ENCODE data around the gene SOCS7.

SOCS7 gene

DNA sequence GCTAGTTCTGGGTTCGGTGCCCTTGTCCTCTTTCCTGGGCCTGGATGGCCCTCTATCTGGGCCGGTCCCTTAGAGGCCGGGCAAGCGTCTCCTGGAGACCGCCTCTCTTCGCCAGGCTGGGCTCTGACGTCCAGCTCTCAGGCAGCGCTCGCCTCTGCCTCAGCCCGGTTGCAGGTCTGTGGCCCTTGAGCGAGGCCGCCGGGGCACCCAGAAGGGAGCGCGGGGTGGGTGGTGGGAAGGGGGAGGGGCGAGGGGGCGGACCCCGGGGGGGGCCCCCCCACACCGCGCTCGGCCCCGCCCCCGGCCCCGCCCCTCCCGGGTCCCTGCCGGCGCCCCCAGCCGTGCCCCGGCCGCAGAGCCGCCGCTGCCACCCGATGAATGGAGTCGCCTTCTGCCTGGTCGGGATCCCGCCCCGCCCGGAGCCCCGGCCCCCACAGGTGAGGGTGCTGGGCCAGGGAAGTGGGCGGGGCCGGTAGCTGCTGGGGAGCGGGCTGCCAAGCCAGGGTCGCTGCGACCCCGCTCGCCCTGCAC is 76.5 kb downstream of the SOCS7 start, which contains the start of gene ARHGAP23:
Gene ARHGAP23, plus strand, starts transcription at position 353 of the 531 bp plus-strand sequence. Its CDS starts 22 bp downstream, at position 375.
- H3K4me1 ChIP-seq (ENCODE audit: control insufficient read depth, insufficient read depth, low read length, poor library complexity, severe bottlenecking), result peaks cover 11% of the 10 kb centered on the region
- H3K9me3 ChIP-seq (ENCODE audit: control insufficient read depth, low read length), result no peaks in the 10 kb centered on the region
- peak; percentile 9 to 38 (median 23) for DNase-seq
- no peaks in the 10 kb centered on the region for H3K27me3 ChIP-seq (replicated peaks; ENCODE audit: control insufficient read depth, insufficient read depth, low read length, poor library complexity, severe bottlenecking)
- no peak within 1 kb of the TSS for H3K27ac ChIP-seq (ENCODE audit: insufficient read depth, low read length, poor library complexity, severe bottlenecking)
- H3K4me3 ChIP-seq (ENCODE audit: insufficient read depth, low read depth, low read length, poor library complexity, severe bottlenecking), result peak within 1 kb of the TSS; percentile 76
- H3K36me3 ChIP-seq (ENCODE audit: control insufficient read depth, insufficient read depth, low read length), result no peaks in the 10 kb centered on the region

GRCh38 chr17:38428643-38429371 is 77.2 kb downstream of the SOCS7 start:
- Histone ChIP-seq H3K27me3 (replicated peaks; ENCODE audit: control insufficient read depth, insufficient read depth, low read length, poor library complexity, severe bottlenecking) (no peaks in the 10 kb centered on the region), H3K36me3 (ENCODE audit: control insufficient read depth, insufficient read depth, low read length) (no peaks in the 10 kb centered on the region), H3K27ac (ENCODE audit: insufficient read depth, low read length, poor library complexity, severe bottlenecking) (no peak overlapping the region), H3K9me3 (ENCODE audit: control insufficient read depth, low read length) (no peaks in the 10 kb centered on the region), H3K4me3 (ENCODE audit: insufficient read depth, low read depth, low read length, poor library complexity, severe bottlenecking) (peak overlapping the region; percentile 76), H3K4me1 (ENCODE audit: control insufficient read depth, insufficient read depth, low read length, poor library complexity, severe bottlenecking) (peaks cover 11% of the 10 kb centered on the region)
- no peak for DNase-seq

GRCh38 chr17:38429476-38430100 is 77.9 kb downstream of the SOCS7 start:
- H3K36me3 ChIP-seq (ENCODE audit: control insufficient read depth, insufficient read depth, low read length), result no peaks in the 10 kb centered on the region
- no peak overlapping the region for H3K27ac ChIP-seq (ENCODE audit: insufficient read depth, low read length, poor library complexity, severe bottlenecking)
- no peaks in the 10 kb centered on the region for H3K27me3 ChIP-seq (replicated peaks; ENCODE audit: control insufficient read depth, insufficient read depth, low read length, poor library complexity, severe bottlenecking)
- H3K9me3 ChIP-seq (ENCODE audit: control insufficient read depth, low read length), result no peaks in the 10 kb centered on the region
- H3K4me3 ChIP-seq (ENCODE audit: insufficient read depth, low read depth, low read length, poor library complexity, severe bottlenecking), result no peak overlapping the region
- no peak for DNase-seq
- H3K4me1 ChIP-seq (ENCODE audit: control insufficient read depth, insufficient read depth, low read length, poor library complexity, severe bottlenecking), result peaks cover 11% of the 10 kb centered on the region

DNA sequence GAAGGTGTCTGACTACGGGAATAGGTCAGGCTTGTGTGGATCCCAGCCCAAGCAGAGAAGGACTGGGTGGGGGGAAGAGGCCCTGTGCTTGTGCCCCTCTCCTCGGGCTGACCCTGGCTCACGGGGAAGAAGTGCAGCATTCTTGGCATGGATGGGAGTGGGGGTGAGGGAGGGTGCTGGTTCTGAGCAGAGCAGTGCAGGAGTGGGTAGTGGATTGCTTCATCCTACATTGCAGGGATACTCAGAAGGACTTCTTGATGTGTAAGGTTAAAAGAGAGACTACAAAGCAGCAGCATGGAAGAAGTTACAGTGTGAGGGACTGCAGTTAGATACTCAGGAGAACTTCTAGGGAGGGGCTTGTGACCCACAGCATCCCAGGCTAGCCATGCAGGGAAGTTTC is 78.7 kb downstream of the SOCS7 start:
- H3K27me3 ChIP-seq (replicated peaks; ENCODE audit: control insufficient read depth, insufficient read depth, low read length, poor library complexity, severe bottlenecking), result no peaks in the 10 kb centered on the region
- H3K36me3 ChIP-seq (ENCODE audit: control insufficient read depth, insufficient read depth, low read length), result no peaks in the 10 kb centered on the region
- H3K4me1 ChIP-seq (ENCODE audit: control insufficient read depth, insufficient read depth, low read length, poor library complexity, severe bottlenecking), result peaks cover 11% of the 10 kb centered on the region
- H3K27ac ChIP-seq (ENCODE audit: insufficient read depth, low read length, poor library complexity, severe bottlenecking), result no peak overlapping the region
- no peaks in the 10 kb centered on the region for H3K9me3 ChIP-seq (ENCODE audit: control insufficient read depth, low read length)
- no peak for DNase-seq
- H3K4me3 ChIP-seq (ENCODE audit: insufficient read depth, low read depth, low read length, poor library complexity, severe bottlenecking), result no peak overlapping the region

DNA sequence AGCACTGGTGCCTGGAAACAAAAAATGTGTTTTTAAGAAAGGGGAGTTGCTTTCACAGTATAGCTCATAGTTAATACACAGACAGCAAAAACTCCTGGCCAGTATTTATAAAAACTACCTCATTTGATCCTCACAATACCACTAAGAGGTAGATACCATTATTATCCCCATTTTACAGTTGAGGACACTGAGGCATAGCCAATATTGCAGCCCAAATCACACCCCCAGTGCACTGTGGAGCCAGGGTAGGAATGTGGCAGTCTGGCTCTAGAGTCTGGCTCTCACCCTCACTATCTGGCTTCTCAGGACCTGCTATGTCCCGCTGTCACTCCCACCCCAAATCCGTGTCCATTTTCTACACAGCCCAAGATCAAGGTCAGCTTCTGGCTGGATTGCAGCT is 79.2 kb downstream of the SOCS7 start:
- no peak for DNase-seq
- H3K4me1 ChIP-seq (ENCODE audit: control insufficient read depth, insufficient read depth, low read length, poor library complexity, severe bottlenecking), result peaks cover 11% of the 10 kb centered on the region
- no peaks in the 10 kb centered on the region for H3K27me3 ChIP-seq (replicated peaks; ENCODE audit: control insufficient read depth, insufficient read depth, low read length, poor library complexity, severe bottlenecking)
- H3K36me3 ChIP-seq (ENCODE audit: control insufficient read depth, insufficient read depth, low read length), result no peaks in the 10 kb centered on the region
- H3K9me3 ChIP-seq (ENCODE audit: control insufficient read depth, low read length), result no peaks in the 10 kb centered on the region
- H3K4me3 ChIP-seq (ENCODE audit: insufficient read depth, low read depth, low read length, poor library complexity, severe bottlenecking), result no peak overlapping the region
- no peak overlapping the region for H3K27ac ChIP-seq (ENCODE audit: insufficient read depth, low read length, poor library complexity, severe bottlenecking)

- Histone ChIP-seq H3K4me1 (ENCODE audit: control insufficient read depth, insufficient read depth, low read length, poor library complexity, severe bottlenecking) (peaks cover 11% of the 10 kb centered on the region), H3K4me3 (ENCODE audit: insufficient read depth, low read depth, low read length, poor library complexity, severe bottlenecking) (no peak overlapping the region), H3K36me3 (ENCODE audit: control insufficient read depth, insufficient read depth, low read length) (no peaks in the 10 kb centered on the region), H3K9me3 (ENCODE audit: control insufficient read depth, low read length) (no peaks in the 10 kb centered on the region), H3K27me3 (replicated peaks; ENCODE audit: control insufficient read depth, insufficient read depth, low read length, poor library complexity, severe bottlenecking) (no peaks in the 10 kb centered on the region), H3K27ac (ENCODE audit: insufficient read depth, low read length, poor library complexity, severe bottlenecking) (no peak overlapping the region)
- no peak for DNase-seq
These were observed 79.9 kb downstream of the SOCS7 start for GRCh38 chr17:38431346-38432145.

- Histone ChIP-seq H3K27ac (ENCODE audit: insufficient read depth, low read length, poor library complexity, severe bottlenecking) (no peak overlapping the region), H3K27me3 (replicated peaks; ENCODE audit: control insufficient read depth, insufficient read depth, low read length, poor library complexity, severe bottlenecking) (no peaks in the 10 kb centered on the region), H3K4me3 (ENCODE audit: insufficient read depth, low read depth, low read length, poor library complexity, severe bottlenecking) (no peak overlapping the region), H3K4me1 (ENCODE audit: control insufficient read depth, insufficient read depth, low read length, poor library complexity, severe bottlenecking) (no peaks in the 10 kb centered on the region), H3K9me3 (ENCODE audit: control insufficient read depth, low read length) (no peaks in the 10 kb centered on the region), H3K36me3 (ENCODE audit: control insufficient read depth, insufficient read depth, low read length) (no peaks in the 10 kb centered on the region)
- no peak for DNase-seq
These were observed 82.6 kb downstream of the SOCS7 start for GRCh38 chr17:38434178-38434665.

DNA sequence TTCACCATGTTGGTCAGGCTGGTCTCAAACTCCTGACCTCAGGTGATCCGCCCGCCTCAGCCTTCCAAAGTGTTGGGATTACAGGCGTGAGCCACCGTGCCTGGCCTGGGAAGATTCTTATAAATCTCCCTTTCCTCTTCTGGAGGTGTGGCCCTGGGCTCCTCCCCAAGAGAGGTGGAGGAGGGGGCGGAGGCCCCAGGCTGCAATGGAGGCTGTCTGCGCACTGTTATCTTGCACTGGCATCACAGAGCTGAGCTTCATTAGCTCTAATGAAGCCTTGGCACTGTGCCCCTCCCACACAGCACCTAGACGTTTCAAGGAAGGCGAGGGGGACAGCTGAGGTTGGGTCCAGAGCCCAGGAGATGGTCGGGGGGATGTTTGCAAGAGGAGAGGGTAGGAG is 84.2 kb downstream of the SOCS7 start:
- no peak overlapping the region for H3K27ac ChIP-seq (ENCODE audit: insufficient read depth, low read length, poor library complexity, severe bottlenecking)
- no peaks in the 10 kb centered on the region for H3K36me3 ChIP-seq (ENCODE audit: control insufficient read depth, insufficient read depth, low read length)
- H3K27me3 ChIP-seq (replicated peaks; ENCODE audit: control insufficient read depth, insufficient read depth, low read length, poor library complexity, severe bottlenecking), result no peaks in the 10 kb centered on the region
- no peak overlapping the region for H3K4me3 ChIP-seq (ENCODE audit: insufficient read depth, low read depth, low read length, poor library complexity, severe bottlenecking)
- no peaks in the 10 kb centered on the region for H3K9me3 ChIP-seq (ENCODE audit: control insufficient read depth, low read length)
- DNase-seq, result no peak
- H3K4me1 ChIP-seq (ENCODE audit: control insufficient read depth, insufficient read depth, low read length, poor library complexity, severe bottlenecking), result no peaks in the 10 kb centered on the region

- no peak overlapping the region for H3K27ac ChIP-seq (ENCODE audit: insufficient read depth, low read length, poor library complexity, severe bottlenecking)
- H3K4me1 ChIP-seq (ENCODE audit: control insufficient read depth, insufficient read depth, low read length, poor library complexity, severe bottlenecking), result no peaks in the 10 kb centered on the region
- no peak for DNase-seq
- no peaks in the 10 kb centered on the region for H3K9me3 ChIP-seq (ENCODE audit: control insufficient read depth, low read length)
- H3K27me3 ChIP-seq (replicated peaks; ENCODE audit: control insufficient read depth, insufficient read depth, low read length, poor library complexity, severe bottlenecking), result no peaks in the 10 kb centered on the region
- H3K4me3 ChIP-seq (ENCODE audit: insufficient read depth, low read depth, low read length, poor library complexity, severe bottlenecking), result no peak overlapping the region
- no peaks in the 10 kb centered on the region for H3K36me3 ChIP-seq (ENCODE audit: control insufficient read depth, insufficient read depth, low read length)
These were observed 84.7 kb downstream of the SOCS7 start for GRCh38 chr17:38436386-38436785.
